CD4-positive, alpha-beta T cell treated with Interleukin-12 subunit alpha and Interleukin-12 subunit beta, for 1 hour (primary cell): ENCODE measurements around the gene CCDC191.

ENCODE experiments used
- DNase-seq: peaks from one replicate; pipeline ENCODE4 v3.0.0-alpha.2; 2020

The CCDC191 gene

GRCh38 chr3:113952921-113953320 lies 103.4 kb downstream of the CCDC191 start:
- DNase-seq: no peak

DNA sequence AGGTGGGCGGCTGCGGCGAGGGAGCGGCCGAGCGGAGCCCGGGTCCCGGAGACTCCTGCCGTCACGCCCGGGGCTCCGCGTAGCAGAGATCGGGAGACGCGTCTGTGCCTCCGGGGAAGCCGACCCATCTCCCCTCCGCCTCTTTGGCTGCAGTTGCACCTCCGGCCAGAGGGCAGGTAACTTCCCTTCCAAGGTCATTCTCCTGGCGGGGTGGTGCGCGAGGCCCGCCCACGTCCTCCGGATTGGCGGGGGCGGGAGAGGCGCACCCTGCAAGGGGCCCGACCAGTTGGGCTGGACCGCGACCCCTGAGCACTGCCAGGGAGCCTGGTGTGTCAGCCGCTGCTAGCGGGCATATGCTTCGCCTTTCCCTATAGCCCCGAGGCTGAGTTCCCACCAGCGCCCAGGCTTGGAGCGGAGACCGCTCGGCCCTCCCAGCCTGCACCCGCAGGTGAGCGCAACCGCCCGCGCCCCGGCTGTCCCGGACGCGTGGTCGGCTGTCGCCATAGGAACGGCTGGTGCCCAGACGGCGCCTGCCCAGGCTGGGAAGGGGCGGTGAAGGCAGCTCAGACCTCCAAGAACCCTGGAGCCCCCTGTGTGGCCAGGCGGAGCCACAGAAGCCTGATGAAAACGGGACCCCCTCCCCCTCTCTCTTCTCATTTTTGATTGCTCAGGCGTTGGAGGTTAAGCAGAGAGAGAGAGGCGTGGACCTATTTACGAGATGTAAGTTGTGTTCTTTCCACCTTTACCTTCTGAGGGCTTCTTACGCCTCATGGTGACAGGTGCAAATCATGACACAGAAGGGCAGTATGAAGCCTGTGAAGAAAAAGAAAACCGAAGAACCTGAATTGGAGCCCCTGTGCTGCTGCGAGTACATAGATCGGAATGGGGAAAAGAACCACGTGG lies 108.1 kb downstream of the CCDC191 start:
- DNase-seq: peak; percentile 21

DNA sequence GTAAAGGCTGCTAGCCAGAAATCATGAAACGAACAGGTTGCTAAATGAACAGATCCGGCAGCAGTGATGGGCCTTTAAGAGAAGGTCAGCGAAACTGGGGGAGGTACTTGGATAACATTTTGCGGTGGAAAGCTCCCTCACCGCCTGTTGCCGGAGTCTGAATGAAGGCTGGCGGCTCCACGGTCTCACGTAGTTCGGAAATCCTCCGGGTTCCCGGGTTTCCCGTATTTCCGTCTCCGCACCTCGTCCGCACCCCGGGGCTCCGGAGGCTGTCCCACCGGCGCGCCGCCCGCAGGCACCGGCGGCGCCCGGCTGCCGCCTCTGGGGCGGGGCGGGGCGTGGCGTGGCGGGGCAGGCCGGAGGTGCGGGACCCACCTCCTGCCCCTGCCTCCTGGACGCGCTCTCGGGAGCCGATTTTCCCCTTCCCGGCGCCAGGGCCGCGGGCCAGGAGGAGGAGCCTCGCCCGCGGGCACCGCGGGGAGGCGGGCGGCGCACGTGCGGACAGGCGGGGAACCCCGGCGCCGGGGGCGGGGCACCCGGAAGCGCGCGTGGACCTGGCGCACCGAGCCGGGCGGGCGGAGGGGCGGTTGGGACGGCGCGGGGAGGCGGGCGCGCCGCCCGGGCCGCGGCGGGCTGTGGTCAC lies 108.8 kb downstream of the CCDC191 start, which contains the start of gene ZDHHC23:
Gene ZDHHC23, plus strand, starts transcription at position 642 of the 643 bp plus-strand sequence. CDS start 790 bp downstream, outside the sequence.
- DNase-seq: peak; percentile 77

- DNase-seq: no peak
Observed at GRCh38 chr3:113946831-113947230, 109.5 kb downstream of the CCDC191 start.

DNA sequence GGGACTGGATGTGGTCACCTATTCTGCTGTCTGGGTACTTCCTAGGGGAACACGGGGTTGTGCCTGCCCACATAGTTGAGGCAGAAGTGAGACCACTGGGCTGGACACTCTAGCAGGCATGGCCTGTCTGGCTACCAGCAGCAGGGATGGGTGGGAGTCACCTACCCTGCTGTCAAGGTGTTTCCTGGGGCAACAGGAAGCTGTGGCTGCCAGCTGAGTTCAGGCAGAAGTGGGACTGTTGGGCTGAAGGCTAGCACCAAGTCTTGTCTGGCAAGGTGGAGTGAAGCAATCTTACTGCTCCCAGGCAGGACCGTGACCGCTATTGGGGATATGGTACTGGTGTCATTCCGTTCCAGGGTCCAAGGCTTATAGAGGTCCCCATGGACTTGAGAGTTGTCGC lies 128.8 kb downstream of the CCDC191 start:
- DNase-seq: no peak

DNA sequence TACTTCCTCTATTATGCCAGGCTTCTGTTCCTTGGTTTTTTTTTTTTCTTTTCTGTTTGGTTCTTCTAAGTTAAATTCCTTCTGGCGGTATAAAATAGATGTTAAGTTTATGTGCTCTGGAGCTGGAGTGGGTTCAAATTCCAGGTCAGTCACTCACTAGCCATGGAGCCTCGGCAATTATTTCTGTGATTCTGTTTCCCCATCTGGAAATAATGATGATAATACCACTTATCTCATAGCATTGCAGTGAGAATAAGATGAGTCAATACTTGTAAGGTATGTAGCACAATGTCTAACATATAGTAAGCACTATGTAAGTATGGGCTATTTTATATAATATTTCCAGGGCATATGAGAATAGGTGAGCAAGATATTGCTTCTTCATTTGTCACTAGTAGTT lies 141.7 kb downstream of the CCDC191 start:
- no peak for DNase-seq
